ENCODE data around the gene SLFN12. TPM values are rescaled to one million over a fixed set of nuclear protein-coding genes. Genes with fewer than 3 reads are reported as not detected.
"Not testable (repeated sequence)": the region's sequence is repeated elsewhere in the genome, so short reads cannot be mapped to it uniquely, and the experiment has no call there.

The SLFN12 gene
- total and polyA plus RNA-seq, 2 experiments from 2014 or later = 0.18 to 1.0 TPM

- Histone ChIP-seq H3K27ac (no peak overlapping the region), H3K27me3 (peaks cover 12% of the 10 kb centered on the region), H3K9me3 (ENCODE audit: low read depth) (no peaks in the 10 kb centered on the region), H3K4me1 (ENCODE audit: low read depth) (no peaks in the 10 kb centered on the region), H3K4me3 (no peak overlapping the region), H3K36me3 (no peaks in the 10 kb centered on the region)
- no peak for TF ChIP-seq CTCF (IDR thresholded peaks at IDR 0.05; ENCODE audit: low read depth, low read length)
- DNase-seq (ENCODE audit: low read depth in 1 of 2, low spot score in 1 of 2) = no peak
Measured at GRCh38 chr17:35428229-35428628, 4.1 kb downstream of the SLFN12 start.

DNA sequence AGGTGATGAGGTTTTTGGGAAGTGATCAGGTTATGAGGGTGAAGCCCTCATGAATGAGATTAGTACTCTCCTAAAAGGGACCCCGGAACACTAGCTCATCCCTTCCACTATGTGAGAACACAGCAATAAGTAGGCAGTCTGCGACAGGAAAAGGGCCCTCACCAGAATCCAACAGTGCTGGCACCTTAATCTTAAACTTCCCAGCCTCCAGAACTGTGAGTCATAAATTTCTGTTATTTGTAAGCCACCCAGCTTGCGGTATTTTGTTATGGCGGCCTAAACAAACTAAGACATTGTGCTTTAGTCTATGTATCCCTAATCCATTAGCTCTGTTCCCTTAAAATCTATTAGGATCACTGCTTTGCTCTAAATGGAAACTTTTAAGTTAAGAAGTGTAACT is 8.5 kb downstream of the SLFN12 start:
- no peaks in the 10 kb centered on the region for H3K27me3 ChIP-seq
- DNase-seq (ENCODE audit: low read depth in 1 of 2, low spot score in 1 of 2) = peak in 1 of 2 donors; percentile 20
- H3K4me3 ChIP-seq = no peak overlapping the region
- no peaks in the 10 kb centered on the region for H3K9me3 ChIP-seq (ENCODE audit: low read depth)
- no peaks in the 10 kb centered on the region for H3K4me1 ChIP-seq (ENCODE audit: low read depth)
- no peak for TF ChIP-seq CTCF (IDR thresholded peaks at IDR 0.05; ENCODE audit: low read depth, low read length)
- H3K27ac ChIP-seq = no peak overlapping the region
- H3K36me3 ChIP-seq = no peaks in the 10 kb centered on the region

- not testable (repeated sequence) for H3K4me3 ChIP-seq; H3K27me3 ChIP-seq; H3K9me3 ChIP-seq (ENCODE audit: low read depth); DNase-seq (ENCODE audit: low read depth in 1 of 2, low spot score in 1 of 2); H3K27ac ChIP-seq; H3K4me1 ChIP-seq (ENCODE audit: low read depth); H3K36me3 ChIP-seq
Measured at GRCh38 chr17:35421069-35421468, 11.2 kb downstream of the SLFN12 start.

GRCh38 chr17:35416659-35417058 is 15.6 kb downstream of the SLFN12 start:
- H3K27ac ChIP-seq = no peak overlapping the region
- no peaks in the 10 kb centered on the region for H3K27me3 ChIP-seq
- no peak overlapping the region for H3K4me3 ChIP-seq
- H3K9me3 ChIP-seq (ENCODE audit: low read depth) = no peaks in the 10 kb centered on the region
- H3K36me3 ChIP-seq = no peaks in the 10 kb centered on the region
- no peaks in the 10 kb centered on the region for H3K4me1 ChIP-seq (ENCODE audit: low read depth)
- DNase-seq (ENCODE audit: low read depth in 1 of 2, low spot score in 1 of 2) = no peak
- no peak for TF ChIP-seq CTCF (IDR thresholded peaks at IDR 0.05; ENCODE audit: low read depth, low read length)

- not testable (repeated sequence) for H3K27me3 ChIP-seq; H3K9me3 ChIP-seq (ENCODE audit: low read depth); DNase-seq (ENCODE audit: low read depth in 1 of 2, low spot score in 1 of 2); H3K27ac ChIP-seq; H3K36me3 ChIP-seq; H3K4me1 ChIP-seq (ENCODE audit: low read depth); H3K4me3 ChIP-seq
Measured at GRCh38 chr17:35414707-35415106, 17.6 kb downstream of the SLFN12 start.

- TF ChIP-seq CTCF (IDR thresholded peaks at IDR 0.05; ENCODE audit: low read depth, low read length) = no peak
- no peaks in the 10 kb centered on the region for H3K4me1 ChIP-seq (ENCODE audit: low read depth)
- H3K27me3 ChIP-seq = no peaks in the 10 kb centered on the region
- no peak for DNase-seq (ENCODE audit: low read depth in 1 of 2, low spot score in 1 of 2)
- no peak overlapping the region for H3K4me3 ChIP-seq
- no peaks in the 10 kb centered on the region for H3K9me3 ChIP-seq (ENCODE audit: low read depth)
- no peak overlapping the region for H3K27ac ChIP-seq
- no peaks in the 10 kb centered on the region for H3K36me3 ChIP-seq
Measured at GRCh38 chr17:35414247-35414646, 18.1 kb downstream of the SLFN12 start.

DNA sequence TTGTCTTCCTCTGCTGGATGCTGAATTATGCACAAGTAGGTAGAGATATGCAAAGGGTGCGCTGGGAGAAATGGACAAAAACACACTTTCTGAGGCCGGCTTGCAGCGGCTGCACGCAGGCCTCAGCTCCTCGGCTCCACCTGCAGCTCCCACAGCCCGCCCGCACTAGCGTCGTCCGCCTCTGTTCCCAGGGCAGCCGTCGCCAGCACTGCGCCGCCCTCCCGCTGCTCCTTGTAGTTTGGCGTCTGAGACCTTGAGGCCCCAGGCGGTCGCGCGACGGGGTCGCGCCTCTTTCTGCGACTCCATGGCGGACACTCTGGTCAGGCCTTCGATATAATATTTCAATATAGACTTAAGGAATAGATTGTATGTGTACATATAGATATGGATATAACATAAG is 24.8 kb downstream of the SLFN12 start:
- DNase-seq (ENCODE audit: low read depth in 1 of 2, low spot score in 1 of 2) = no peak
- no peak overlapping the region for H3K27ac ChIP-seq
- H3K4me3 ChIP-seq = no peak overlapping the region
- no peaks in the 10 kb centered on the region for H3K4me1 ChIP-seq (ENCODE audit: low read depth)
- no peaks in the 10 kb centered on the region for H3K36me3 ChIP-seq
- no peak for TF ChIP-seq CTCF (IDR thresholded peaks at IDR 0.05; ENCODE audit: low read depth, low read length)
- no peaks in the 10 kb centered on the region for H3K27me3 ChIP-seq
- no peaks in the 10 kb centered on the region for H3K9me3 ChIP-seq (ENCODE audit: low read depth)
